ENCODE measurements around the gene HSPA12B.

DNA sequence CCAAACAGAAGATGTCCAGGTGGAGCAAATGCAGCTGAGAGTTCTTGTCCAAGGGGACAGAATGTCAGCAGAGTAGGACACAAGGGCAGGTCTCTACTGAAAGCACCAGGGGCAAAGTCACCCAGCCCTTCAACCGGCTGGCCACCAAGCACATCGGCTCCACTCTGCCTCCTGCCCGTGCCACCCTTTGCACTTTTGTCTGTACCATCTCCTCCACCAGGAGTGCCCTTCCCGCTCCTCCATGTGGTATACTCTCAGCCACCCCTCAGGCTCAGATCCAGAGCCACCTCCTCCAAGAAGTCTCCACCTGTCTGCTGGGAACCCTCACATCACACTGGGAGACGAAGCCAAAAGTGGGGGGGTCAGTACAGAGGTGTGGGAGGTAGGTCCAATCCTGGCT lies 4.1 kb upstream of the HSPA12B start:
- TF ChIP-seq, protein P1, sequence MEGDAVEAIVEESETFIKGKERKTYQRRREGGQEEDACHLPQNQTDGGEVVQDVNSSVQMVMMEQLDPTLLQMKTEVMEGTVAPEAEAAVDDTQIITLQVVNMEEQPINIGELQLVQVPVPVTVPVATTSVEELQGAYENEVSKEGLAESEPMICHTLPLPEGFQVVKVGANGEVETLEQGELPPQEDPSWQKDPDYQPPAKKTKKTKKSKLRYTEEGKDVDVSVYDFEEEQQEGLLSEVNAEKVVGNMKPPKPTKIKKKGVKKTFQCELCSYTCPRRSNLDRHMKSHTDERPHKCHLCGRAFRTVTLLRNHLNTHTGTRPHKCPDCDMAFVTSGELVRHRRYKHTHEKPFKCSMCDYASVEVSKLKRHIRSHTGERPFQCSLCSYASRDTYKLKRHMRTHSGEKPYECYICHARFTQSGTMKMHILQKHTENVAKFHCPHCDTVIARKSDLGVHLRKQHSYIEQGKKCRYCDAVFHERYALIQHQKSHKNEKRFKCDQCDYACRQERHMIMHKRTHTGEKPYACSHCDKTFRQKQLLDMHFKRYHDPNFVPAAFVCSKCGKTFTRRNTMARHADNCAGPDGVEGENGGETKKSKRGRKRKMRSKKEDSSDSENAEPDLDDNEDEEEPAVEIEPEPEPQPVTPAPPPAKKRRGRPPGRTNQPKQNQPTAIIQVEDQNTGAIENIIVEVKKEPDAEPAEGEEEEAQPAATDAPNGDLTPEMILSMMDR (IDR thresholded peaks at IDR 0.05): no peak
- TF ChIP-seq ELF1 (IDR thresholded peaks at IDR 0.05): no peak
- no peak for TF ChIP-seq RFX5 (IDR thresholded peaks at IDR 0.05; ENCODE audit: low read length)
- TF ChIP-seq TAF1 (IDR thresholded peaks at IDR 0.05; ENCODE audit: borderline replicate concordance, low read depth, low read length): no peak
- no peak for TF ChIP-seq POLR2AphosphoS5 (IDR thresholded peaks at IDR 0.05; ENCODE audit: low read depth, low read length)
- TF ChIP-seq RAD21 (IDR thresholded peaks at IDR 0.05; ENCODE audit: low read length): no peak
- TF ChIP-seq JUND (IDR thresholded peaks at IDR 0.05): no peak
- TF ChIP-seq, protein P2, sequence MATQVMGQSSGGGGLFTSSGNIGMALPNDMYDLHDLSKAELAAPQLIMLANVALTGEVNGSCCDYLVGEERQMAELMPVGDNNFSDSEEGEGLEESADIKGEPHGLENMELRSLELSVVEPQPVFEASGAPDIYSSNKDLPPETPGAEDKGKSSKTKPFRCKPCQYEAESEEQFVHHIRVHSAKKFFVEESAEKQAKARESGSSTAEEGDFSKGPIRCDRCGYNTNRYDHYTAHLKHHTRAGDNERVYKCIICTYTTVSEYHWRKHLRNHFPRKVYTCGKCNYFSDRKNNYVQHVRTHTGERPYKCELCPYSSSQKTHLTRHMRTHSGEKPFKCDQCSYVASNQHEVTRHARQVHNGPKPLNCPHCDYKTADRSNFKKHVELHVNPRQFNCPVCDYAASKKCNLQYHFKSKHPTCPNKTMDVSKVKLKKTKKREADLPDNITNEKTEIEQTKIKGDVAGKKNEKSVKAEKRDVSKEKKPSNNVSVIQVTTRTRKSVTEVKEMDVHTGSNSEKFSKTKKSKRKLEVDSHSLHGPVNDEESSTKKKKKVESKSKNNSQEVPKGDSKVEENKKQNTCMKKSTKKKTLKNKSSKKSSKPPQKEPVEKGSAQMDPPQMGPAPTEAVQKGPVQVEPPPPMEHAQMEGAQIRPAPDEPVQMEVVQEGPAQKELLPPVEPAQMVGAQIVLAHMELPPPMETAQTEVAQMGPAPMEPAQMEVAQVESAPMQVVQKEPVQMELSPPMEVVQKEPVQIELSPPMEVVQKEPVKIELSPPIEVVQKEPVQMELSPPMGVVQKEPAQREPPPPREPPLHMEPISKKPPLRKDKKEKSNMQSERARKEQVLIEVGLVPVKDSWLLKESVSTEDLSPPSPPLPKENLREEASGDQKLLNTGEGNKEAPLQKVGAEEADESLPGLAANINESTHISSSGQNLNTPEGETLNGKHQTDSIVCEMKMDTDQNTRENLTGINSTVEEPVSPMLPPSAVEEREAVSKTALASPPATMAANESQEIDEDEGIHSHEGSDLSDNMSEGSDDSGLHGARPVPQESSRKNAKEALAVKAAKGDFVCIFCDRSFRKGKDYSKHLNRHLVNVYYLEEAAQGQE (IDR thresholded peaks at IDR 0.05; ENCODE audit: low read depth, low read length): no peak
- no peak for TF ChIP-seq GABPA (IDR thresholded peaks at IDR 0.05; ENCODE audit: low read depth)
- TF ChIP-seq RCOR1 (IDR thresholded peaks at IDR 0.05; ENCODE audit: low read length): no peak
- TF ChIP-seq, protein P3, sequence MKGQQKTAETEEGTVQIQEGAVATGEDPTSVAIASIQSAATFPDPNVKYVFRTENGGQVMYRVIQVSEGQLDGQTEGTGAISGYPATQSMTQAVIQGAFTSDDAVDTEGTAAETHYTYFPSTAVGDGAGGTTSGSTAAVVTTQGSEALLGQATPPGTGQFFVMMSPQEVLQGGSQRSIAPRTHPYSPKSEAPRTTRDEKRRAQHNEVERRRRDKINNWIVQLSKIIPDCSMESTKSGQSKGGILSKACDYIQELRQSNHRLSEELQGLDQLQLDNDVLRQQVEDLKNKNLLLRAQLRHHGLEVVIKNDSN (IDR thresholded peaks at IDR 0.05; ENCODE audit: borderline replicate concordance, low read depth): no peak
- no peak for TF ChIP-seq NFIC (IDR thresholded peaks at IDR 0.05; ENCODE audit: borderline replicate concordance)
- no peak for TF ChIP-seq FOXM1 (IDR thresholded peaks at IDR 0.05; ENCODE audit: low read depth)
